SJCRH30 (cell line): ENCODE data around the gene ROBO3. TPM values are rescaled to one million over a fixed set of nuclear protein-coding genes. Genes with fewer than 3 reads are reported as not detected.

Experiments used
- DNase-seq, 2 experiments: peaks; one replicate each; pipeline ENCODE4 v3.0.0-alpha.2; 2015 to 2020
- H3K27ac ChIP-seq: fragments of 250-450 bp; sonication (Bioruptor Pico); 2 replicates; pipeline ENCODE4 v1.5.1; 2020; ENCODE audit warnings: mild to moderate bottlenecking, moderate library complexity
- H3K27me3 ChIP-seq: fragments of 250-450 bp; sonication (Bioruptor Pico); 2 replicates; pipeline ENCODE4 v1.5.1; 2020; ENCODE audit warnings: mild to moderate bottlenecking, moderate library complexity
- H3K36me3 ChIP-seq: fragments of 250-450 bp; sonication (Bioruptor Pico); 2 replicates; pipeline ENCODE4 v1.5.1; 2020; ENCODE audit warnings: mild to moderate bottlenecking, moderate library complexity
- H3K4me1 ChIP-seq: fragments of 250-450 bp; sonication (Bioruptor Pico); 2 replicates; pipeline ENCODE4 v1.5.1; 2020; ENCODE audit warnings: mild to moderate bottlenecking, moderate library complexity
- H3K4me3 ChIP-seq: fragments of 250-450 bp; sonication (Bioruptor Pico); 2 replicates; pipeline ENCODE4 v1.5.1; 2020; ENCODE audit warnings: mild to moderate bottlenecking, moderate library complexity
- H3K9me3 ChIP-seq: fragments of 250-450 bp; sonication (Bioruptor Pico); replicated peaks from 2 replicates; pipeline ENCODE4 v1.5.1; 2020; ENCODE audit warnings: mild to moderate bottlenecking, moderate library complexity
- total RNA-seq: library from RNA; depleted of rRNA; stranded (reverse); fragments of >200 nt; shearing (Covaris generic); gene quantifications from 2 replicates; pipeline ENCODE4 v1.2.3, GENCODE V29; 2014

ROBO3 gene
- total RNA-seq, 1 experiment from 2014 or later, result 5.1 TPM

DNA sequence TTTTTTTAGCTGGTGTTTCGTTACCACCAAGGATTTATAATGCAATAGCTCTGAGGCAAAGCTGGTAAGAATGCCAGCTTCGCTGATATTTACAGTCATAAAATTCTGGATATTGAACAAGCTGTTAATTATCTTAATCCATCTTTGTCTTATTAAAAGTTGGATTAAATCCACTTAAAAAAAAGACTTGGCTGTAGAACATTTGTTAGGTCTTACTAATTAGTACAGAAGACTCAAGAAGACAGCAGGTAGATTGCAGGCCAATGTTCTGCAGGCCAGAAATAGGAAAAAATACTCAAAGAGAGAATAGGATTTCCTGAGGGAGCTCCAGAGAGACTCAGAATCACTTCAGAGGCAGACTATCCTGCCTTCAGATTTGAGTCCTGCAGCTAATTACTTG is 24.9 kb downstream of the ROBO3 start:
- Histone ChIP-seq H3K9me3 (no peaks in the 10 kb centered on the region), H3K27me3 (no peaks in the 10 kb centered on the region), H3K36me3 (no peaks in the 10 kb centered on the region), H3K4me3 (no peak overlapping the region), H3K4me1 (no peaks in the 10 kb centered on the region), H3K27ac (no peak overlapping the region)
- no peak for DNase-seq

DNA sequence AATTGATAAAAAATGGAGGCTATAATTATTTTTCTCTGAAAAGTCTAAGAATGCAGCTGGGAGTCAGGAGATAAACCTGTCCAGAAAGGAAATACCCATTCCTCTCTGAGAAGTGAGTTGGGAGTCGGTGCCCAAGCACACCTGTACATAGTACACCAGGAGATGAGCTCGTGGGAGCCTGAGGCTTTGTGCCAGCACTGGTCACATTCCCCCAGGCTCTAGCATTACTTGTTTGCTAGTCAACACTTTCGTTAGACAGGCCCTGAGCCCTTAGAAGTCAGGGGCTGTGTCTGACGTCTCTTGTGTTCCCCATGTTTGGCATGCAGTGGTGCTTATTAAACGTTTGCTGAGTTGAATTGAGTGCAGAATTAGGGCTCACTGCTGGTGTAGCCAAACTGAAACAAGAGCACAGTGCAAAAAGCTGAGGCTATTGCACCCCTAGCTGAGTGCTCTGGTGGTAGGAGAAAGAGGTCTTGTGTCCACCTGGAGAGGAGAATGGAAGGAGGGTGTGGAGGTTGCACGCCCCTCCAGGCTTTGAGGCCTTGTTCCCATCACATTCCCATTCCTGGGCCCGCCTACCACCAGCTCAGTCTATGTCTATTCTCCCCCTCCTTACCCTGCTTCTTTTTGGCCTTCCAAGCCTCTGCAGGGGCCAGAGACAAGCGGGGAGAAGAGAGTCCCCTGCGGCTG is 25.6 kb downstream of the ROBO3 start:
- H3K36me3 ChIP-seq, result no peaks in the 10 kb centered on the region
- H3K4me3 ChIP-seq, result no peak overlapping the region
- no peak for DNase-seq
- no peaks in the 10 kb centered on the region for H3K9me3 ChIP-seq
- H3K27me3 ChIP-seq, result no peaks in the 10 kb centered on the region
- no peak overlapping the region for H3K27ac ChIP-seq
- H3K4me1 ChIP-seq, result no peaks in the 10 kb centered on the region

DNA sequence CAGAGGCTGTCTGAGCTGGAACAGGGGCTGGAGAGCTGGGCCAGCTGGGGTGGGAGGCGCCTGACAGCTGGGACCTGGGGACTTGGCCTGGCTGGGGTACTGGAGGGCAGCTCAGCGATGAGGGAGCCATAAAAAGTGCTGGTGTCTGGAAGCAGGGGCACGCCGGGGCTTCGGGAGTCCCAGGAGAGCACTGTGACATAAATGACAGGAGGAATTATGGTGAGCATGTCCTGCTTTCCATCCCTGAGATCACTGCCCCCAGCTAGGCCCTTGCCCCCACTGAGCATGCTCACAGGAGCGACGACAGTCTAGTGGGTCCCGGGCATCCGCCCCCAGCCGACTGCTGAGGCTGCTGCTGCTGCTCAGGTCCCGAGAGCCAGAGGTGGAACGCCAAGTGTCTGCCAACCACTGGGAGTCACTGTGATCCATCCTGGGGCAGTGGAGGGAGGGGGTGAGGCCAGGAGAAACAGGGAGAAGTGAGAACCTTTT is 26.2 kb downstream of the ROBO3 start:
- DNase-seq, result peak in 1 of 2 experiments; percentile 6
- H3K4me3 ChIP-seq, result no peak overlapping the region
- H3K4me1 ChIP-seq, result no peaks in the 10 kb centered on the region

DNA sequence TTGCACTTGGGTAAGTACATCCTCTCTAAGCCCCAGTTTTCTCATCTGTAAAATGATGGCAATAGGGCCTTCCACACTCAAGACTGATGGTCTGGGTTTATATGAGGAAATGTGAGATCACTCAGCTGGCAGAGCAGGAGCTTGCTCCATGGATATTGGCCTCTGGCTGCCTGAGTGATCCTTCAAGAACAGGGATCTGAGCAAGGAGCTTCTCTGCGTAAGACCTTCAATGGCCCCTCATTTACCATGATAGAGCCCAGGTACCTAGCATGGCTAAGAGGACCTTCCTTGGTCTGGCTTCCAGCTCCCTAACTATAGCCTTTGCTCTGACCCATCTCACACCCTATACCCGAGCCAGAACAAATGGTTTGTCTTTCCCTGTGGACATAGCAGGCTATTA is 26.9 kb downstream of the ROBO3 start:
- Histone ChIP-seq H3K36me3 (no peaks in the 10 kb centered on the region), H3K27me3 (no peaks in the 10 kb centered on the region), H3K9me3 (no peaks in the 10 kb centered on the region), H3K4me1 (no peaks in the 10 kb centered on the region), H3K4me3 (no peak overlapping the region), H3K27ac (no peak overlapping the region)
- no peak for DNase-seq

More for the DNA sequence above, 26.2 kb downstream of the ROBO3 start:
- Histone ChIP-seq H3K27ac (no peak overlapping the region), H3K36me3 (no peaks in the 10 kb centered on the region), H3K27me3 (no peaks in the 10 kb centered on the region), H3K9me3 (no peaks in the 10 kb centered on the region)

DNA sequence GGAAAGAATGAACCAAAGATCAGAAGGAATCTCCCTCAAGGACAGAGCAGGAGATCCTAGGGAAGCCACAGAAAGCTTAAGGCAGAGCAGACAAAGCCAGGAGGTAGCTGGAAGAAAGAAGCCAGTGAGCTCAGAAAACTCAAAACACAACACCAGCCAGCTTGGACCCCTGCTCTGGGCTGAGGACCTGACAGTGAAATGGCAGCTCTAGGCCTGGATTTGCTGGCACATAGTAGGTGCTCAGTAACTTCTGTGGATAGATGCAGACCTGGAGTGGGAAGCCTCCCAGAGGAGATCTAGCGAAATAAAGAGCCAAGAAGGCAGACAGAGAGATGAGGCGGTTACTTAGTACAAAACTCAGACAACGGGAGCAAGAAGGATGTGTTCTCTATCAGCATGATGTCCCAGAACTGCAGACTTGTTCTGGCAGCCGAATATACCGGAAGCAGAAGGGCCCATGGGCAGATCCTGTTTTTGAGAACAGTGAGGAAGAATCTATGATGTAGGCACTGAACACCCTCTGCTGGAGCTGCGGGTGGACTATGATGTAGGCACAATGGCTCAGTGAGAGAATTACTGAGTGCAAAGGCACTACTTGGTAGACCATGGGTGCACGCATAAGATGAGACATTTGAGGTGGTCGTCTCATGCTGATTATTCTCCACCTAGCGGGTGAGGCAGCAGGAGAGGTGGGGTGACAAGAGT is 27.7 kb downstream of the ROBO3 start:
- no peaks in the 10 kb centered on the region for H3K9me3 ChIP-seq
- H3K4me3 ChIP-seq, result no peak overlapping the region
- no peaks in the 10 kb centered on the region for H3K36me3 ChIP-seq
- peaks cover 3% of the 10 kb centered on the region; the same call in 1 of the 2 replicates for H3K4me1 ChIP-seq
- no peaks in the 10 kb centered on the region for H3K27me3 ChIP-seq
- no peak for DNase-seq
- no peak overlapping the region for H3K27ac ChIP-seq

DNA sequence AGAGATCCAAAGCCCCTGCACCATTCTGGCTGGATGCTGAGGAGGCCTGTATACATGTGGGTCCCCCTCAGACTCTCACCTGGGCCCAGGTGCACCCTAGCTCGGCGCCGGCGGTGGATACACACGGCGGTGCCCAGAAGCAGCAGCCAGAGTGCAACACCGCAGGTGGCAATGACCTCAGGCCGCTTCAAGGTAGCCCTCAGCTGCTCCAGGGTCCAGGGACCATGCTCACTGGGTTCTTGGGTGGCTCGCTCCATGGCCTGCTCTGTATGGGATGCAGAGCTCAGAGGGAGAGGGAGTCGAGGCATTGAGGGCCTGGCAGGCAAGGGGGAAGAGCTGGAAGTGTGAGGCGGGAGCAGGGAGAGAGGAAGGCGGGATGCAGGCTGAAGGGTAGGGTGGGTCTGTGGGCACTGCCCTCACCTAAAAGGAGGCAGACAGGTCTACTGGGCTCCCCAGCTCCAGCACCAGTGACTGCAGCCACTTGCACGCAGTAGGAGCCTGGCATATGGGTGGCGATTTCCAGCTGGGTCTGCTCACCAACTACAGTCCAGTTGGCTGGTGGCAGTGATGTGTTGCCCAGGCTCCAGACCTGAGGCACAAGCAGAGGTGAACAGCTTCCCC is 28.7 kb downstream of the ROBO3 start:
- peaks cover 11% of the 10 kb centered on the region for H3K4me1 ChIP-seq
- no peaks in the 10 kb centered on the region for H3K36me3 ChIP-seq
- no peaks in the 10 kb centered on the region for H3K9me3 ChIP-seq
- no peak overlapping the region for H3K27ac ChIP-seq
- no peak for DNase-seq
- no peaks in the 10 kb centered on the region for H3K27me3 ChIP-seq
- no peak overlapping the region for H3K4me3 ChIP-seq

DNA sequence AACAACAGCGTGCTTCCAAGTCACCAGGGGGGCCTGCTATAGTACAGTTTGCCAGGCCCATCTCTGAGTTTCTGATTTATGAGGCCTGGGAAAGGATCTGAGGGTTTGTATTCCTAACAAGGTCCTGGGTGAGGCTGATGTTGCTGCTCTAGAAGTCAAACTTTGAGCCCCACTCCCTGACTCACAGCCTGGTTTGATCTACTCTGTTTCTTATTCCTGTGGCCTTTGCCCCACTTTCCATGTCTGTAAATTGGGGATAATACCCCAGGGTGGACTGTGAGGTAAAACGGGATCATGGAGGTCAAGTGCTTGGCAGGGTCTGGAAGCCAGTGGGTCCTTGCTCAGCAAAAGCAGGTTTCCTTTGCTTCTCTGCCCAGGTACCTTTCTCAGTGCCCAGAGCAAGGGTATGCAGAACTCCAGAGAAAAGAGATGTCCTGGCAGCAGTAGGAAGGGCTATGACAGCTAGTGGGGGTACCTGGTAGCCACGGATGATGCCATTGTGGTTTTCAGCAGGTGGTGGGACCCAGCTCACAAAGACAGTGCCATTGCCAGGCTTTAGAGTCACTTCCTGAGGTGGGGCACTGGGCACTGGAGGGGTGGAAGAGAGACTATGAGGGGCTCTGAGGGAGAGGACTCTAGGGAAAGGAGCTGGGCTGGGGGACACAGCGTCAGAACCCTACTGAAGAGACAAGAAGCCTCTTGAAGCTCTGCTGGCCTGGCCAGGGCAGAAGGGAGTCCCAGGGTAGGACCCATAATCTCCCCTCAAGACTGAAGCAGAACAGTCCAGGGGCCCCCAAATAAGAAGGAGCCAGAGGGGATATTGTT is 29.6 kb downstream of the ROBO3 start:
- Histone ChIP-seq H3K36me3 (no peaks in the 10 kb centered on the region), H3K9me3 (no peaks in the 10 kb centered on the region), H3K27me3 (no peaks in the 10 kb centered on the region), H3K27ac (no peak overlapping the region), H3K4me1 (peaks cover 19% of the 10 kb centered on the region), H3K4me3 (no peak overlapping the region)
- no peak for DNase-seq

DNA sequence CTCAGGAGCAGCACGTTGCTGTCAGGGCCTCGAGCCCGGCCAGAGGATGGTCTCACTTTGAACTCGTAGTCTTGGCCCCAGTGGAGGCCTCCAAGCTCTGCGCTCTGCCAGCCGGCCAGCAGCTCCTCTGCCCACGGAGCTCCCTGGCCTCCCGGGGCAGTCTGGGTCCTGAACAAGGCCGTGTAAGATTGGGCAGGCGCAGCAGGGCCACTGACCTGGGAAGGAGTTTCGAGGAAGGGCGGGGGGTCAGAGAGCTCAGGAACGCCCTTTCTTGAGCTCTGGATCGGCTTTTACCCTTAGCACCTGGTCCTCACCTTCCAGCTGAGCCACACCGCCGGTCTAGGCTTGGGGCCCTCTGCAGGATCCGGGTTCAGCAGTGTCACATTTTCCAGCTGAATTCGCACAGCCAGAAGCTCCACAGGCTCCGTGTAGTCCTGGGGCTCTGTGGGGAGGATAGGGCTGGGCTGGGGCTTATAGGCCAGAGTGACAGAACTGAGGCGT is 30.3 kb downstream of the ROBO3 start:
- Histone ChIP-seq H3K4me1 (peaks cover 25% of the 10 kb centered on the region), H3K27me3 (no peaks in the 10 kb centered on the region), H3K9me3 (no peaks in the 10 kb centered on the region), H3K4me3 (no peak overlapping the region), H3K36me3 (no peaks in the 10 kb centered on the region), H3K27ac (no peak overlapping the region)
- DNase-seq, result no peak

DNA sequence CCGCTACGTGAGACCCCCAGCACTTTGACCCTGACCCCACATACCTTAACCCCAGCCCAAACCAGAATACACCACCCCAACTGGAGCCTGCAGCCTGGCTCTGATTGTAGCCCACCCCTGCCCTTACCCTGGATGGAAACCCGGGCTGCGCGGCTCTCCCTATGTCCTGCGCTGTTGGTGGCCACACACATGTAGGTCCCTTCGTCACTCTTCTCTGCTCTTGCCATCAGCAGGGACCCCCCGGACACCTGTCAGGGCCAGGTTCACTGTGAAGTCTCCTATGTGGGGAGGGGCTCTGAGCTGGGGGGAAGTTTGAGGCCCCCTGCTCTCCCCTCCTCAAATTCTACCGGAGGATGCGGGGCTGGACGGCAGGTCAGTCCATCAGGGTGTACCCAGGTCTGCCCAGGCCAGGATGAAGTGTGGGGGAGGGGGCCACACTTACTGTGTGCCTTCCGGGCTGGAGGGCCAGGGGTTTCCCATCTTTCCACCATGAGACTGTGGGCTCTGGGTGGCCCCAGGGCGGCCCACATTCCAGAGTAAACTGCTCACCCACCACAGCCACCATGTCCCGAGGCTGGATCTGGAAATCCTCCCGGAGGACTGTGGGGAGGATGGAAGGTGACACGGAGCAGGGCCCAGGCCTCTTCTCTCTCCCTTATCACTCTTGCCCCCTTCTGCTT is 31.0 kb downstream of the ROBO3 start:
- no peaks in the 10 kb centered on the region for H3K27me3 ChIP-seq
- no peaks in the 10 kb centered on the region for H3K36me3 ChIP-seq
- peaks cover 28% of the 10 kb centered on the region for H3K4me1 ChIP-seq
- H3K27ac ChIP-seq, result no peak overlapping the region
- no peaks in the 10 kb centered on the region for H3K9me3 ChIP-seq
- H3K4me3 ChIP-seq, result no peak overlapping the region
- DNase-seq, result no peak

DNA sequence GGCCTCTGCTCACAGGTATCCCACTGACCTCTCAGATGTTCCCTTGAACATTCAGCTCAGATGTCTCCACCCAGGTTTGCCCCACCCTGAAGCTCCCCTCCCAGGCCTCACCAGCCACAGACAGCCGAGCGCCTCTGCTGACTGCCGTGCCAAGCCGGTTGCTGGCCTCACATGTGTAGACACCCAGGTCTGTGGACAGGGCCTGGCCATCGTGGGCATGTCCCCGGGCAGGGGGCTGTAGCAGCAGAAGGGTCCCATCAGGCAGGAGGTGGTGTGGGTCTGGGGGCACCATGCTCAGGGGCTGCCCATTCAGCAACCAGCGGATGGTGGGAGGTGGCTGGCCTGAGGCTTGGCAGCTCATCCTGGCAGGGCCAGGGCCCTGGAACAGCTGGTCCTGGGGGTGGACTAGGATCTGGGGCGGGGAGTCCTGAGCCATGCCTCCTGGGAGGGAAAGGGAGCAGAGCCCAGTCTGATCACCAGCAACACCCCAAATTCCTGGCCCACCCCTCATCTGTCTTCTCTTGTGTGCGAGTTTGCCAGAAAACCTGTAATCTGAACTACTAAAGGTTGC is 31.7 kb downstream of the ROBO3 start:
- H3K27me3 ChIP-seq, result no peaks in the 10 kb centered on the region
- no peak overlapping the region for H3K27ac ChIP-seq
- no peaks in the 10 kb centered on the region for H3K9me3 ChIP-seq
- peaks cover 28% of the 10 kb centered on the region for H3K4me1 ChIP-seq
- no peak overlapping the region for H3K4me3 ChIP-seq
- no peaks in the 10 kb centered on the region for H3K36me3 ChIP-seq
- no peak for DNase-seq

DNA sequence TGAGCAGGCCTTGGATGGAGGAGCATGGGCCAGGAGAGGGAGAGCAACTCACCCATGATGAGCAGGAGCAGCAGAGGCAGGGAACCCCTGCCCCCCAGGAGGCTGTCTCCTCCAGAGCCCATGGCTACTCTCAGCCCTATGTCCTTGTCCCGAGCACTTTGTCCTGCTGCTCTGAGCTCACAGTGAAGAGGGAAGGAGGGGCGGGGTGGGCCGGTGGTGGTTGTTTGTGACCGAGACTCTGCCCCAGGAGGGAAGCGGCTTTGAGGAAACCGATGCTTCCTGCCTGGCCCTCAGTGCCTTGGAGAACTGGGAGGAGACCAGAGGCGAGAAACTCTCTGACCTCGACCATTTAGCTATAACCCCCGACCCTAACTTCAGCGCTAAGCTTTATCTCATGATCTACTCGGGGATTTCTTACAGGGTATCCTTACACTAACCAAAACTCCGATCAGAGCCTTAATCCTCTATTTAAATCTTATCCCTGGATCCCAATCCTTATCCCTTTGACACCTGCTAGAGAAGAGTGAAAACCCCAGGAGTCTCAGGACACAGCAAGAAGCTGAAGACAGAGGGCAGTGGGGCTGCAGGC is 32.5 kb downstream of the ROBO3 start, which contains the start of gene ROBO4:
ROBO4 (minus strand) TSS at position 192 of the 589 bp plus-strand sequence; CDS start at position 122, 70 bp downstream.
- Histone ChIP-seq H3K27ac (peak within 1 kb of the TSS; percentile 75), H3K36me3 (no peaks in the 10 kb centered on the region), H3K4me3 (no peak within 1 kb of the TSS), H3K27me3 (no peaks in the 10 kb centered on the region), H3K9me3 (no peaks in the 10 kb centered on the region), H3K4me1 (peaks cover 28% of the 10 kb centered on the region)
- no peak for DNase-seq

DNA sequence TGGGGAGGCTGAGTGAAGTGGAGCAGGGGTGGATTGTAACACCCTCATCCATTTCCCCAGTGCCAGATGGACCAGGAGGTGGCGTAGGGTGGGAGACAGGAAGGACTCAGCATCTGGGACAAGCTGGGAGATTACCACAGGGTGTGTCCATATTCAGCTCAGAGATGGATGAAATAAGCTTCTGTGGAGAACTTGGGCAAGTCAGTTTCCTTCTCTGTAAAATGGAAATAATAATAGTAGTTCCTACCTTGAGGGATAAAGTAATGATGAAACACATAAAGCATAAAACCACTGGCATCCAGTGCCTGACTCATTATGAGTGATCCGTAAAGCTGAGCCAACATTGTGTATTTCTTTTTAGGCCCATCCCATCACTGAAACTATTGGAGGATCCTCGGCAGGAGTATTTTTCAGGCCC is 33.0 kb downstream of the ROBO3 start:
- Histone ChIP-seq H3K4me3 (no peak overlapping the region), H3K4me1 (peaks cover 28% of the 10 kb centered on the region), H3K9me3 (no peaks in the 10 kb centered on the region), H3K36me3 (no peaks in the 10 kb centered on the region), H3K27me3 (no peaks in the 10 kb centered on the region), H3K27ac (peak overlapping the region; percentile 75)
- DNase-seq, result peak in 1 of 2 experiments; percentile 20

DNA sequence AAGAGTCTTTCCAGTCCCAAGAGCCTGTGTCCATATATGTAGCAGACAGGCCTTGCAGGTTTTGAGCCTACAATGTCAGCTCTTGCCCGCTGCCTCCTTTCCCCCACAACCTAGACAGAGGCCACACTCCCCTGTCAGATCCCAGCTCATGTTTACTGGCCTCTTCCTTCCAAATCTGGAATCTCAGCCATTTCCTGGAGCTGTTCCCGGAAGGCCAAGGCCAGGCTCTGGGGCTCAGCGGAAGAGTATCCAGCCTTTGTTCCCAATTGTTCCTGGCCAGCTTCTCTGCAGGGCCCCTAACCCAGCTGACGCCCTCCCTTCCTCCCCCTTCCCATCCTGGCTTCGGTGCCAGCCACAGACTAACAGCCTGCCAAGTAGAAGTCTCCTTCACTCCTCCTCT is 33.5 kb downstream of the ROBO3 start:
- peak in 1 of 2 experiments; percentile 51 for DNase-seq
- Histone ChIP-seq H3K27me3 (no peaks in the 10 kb centered on the region), H3K9me3 (no peaks in the 10 kb centered on the region), H3K27ac (peak overlapping the region; percentile 75), H3K36me3 (no peaks in the 10 kb centered on the region), H3K4me3 (no peak overlapping the region), H3K4me1 (peaks cover 28% of the 10 kb centered on the region)
